Upper lobe of left lung (tissue), 6 donors: ENCODE results near the gene HOATZ. TPM values are rescaled to one million over a fixed set of nuclear protein-coding genes. Genes with fewer than 3 reads are reported as not detected.

ENCODE experiments used
- ATAC-seq, 2 donors: fragments of 200-7000 bp; cut with Tn5 transposase; one replicate each; pipeline ENCODE4 v1.9.1; 2022; ENCODE audit warnings: mild to moderate bottlenecking in 2 of 2, moderate library complexity in 2 of 2; ENCODE audit not compliant: low FRiP score in 2 of 2
- DNase-seq, 2 donors: peaks; one replicate each; pipeline ENCODE4 v3.0.0-alpha.2; 2019 to 2020
- H3K27ac ChIP-seq, 4 donors: fragments of 200-600 bp; sonication (generic); one replicate each; pipeline ENCODE4 v1.5.1; 2016 to 2019
- H3K27me3 ChIP-seq, 4 donors: fragments of 200-600 bp; sonication (generic); one replicate each; pipeline ENCODE4 v1.5.1; 2017 to 2019
- H3K36me3 ChIP-seq, 4 donors: fragments of 200-600 bp; sonication (generic); one replicate each; pipeline ENCODE4 v1.5.1; 2016 to 2019
- H3K4me1 ChIP-seq, 4 donors: fragments of 200-600 bp; sonication (generic); one replicate each; pipeline ENCODE4 v1.5.1; 2018 to 2019
- H3K4me3 ChIP-seq, 4 donors: fragments of 200-600 bp; sonication (generic); one replicate each; pipeline ENCODE4 v1.5.1; 2017 to 2019; ENCODE audit warnings: mild to moderate bottlenecking in 2 of 4, moderate library complexity in 1 of 4
- H3K9me3 ChIP-seq, 4 donors: fragments of 200-600 bp; sonication (generic); one replicate each; pipeline ENCODE4 v1.5.1; 2018 to 2019
- EP300 ChIP-seq, 4 donors: sonication (generic); formaldehyde crosslinking; IDR thresholded peaks; one replicate each; pipeline ENCODE4 v1.5.1; 2017; ENCODE audit warnings: antibody characterized with exemption in 4 of 4, control low read depth in 2 of 4
- POLR2A ChIP-seq, 4 donors: fragments of 450-650 bp; IDR thresholded peaks; one replicate each; pipeline ENCODE4 v1.5.1; 2016 to 2017; ENCODE audit warnings: antibody characterized with exemption in 4 of 4, mild to moderate bottlenecking in 2 of 4
- POLR2AphosphoS5 ChIP-seq, 2 donors: sonication (generic); formaldehyde crosslinking; IDR thresholded peaks; one replicate each; pipeline ENCODE4 v1.5.1; 2017; ENCODE audit warnings: antibody characterized with exemption in 2 of 2
- WGBS, 2 donors: methylation state at CpG; one replicate each; pipeline ENCODE4 v1.1.5; 2017 to 2018; 5-methylcytosine and 5-hydroxymethylcytosine counted together
- total RNA-seq, 6 donors: library from RNA; depleted of rRNA in 4 of 6; stranded (reverse); fragments of >200 nt in 4 of 6; gene quantifications; one replicate each; pipeline versions ENCODE4 v1.1.0 to v1.2.1, GENCODE V29; 2016 to 2021
- TF ChIP-seq, protein P1 (sequence below), 6 experiments: fragments of 450-650 bp in 4 of 6; fragments of 200-600 bp in 2 of 6; sonication (generic) in 2 of 6; IDR thresholded peaks; one replicate each; pipeline ENCODE4 v1.5.1; 2016 to 2019; ENCODE audit warnings: antibody characterized with exemption in 6 of 6
- donor health status: DM: no; HTN: no; CAD: no; lungs with moderate emphysema.
- donor health status: DM: no; HTN: yes; CAD: no; lungs with severe emphysema.

Gene HOATZ
- total RNA-seq, 6 donors from 2014 or later = 0.37 to 59.0 (median 8.1) TPM

DNA sequence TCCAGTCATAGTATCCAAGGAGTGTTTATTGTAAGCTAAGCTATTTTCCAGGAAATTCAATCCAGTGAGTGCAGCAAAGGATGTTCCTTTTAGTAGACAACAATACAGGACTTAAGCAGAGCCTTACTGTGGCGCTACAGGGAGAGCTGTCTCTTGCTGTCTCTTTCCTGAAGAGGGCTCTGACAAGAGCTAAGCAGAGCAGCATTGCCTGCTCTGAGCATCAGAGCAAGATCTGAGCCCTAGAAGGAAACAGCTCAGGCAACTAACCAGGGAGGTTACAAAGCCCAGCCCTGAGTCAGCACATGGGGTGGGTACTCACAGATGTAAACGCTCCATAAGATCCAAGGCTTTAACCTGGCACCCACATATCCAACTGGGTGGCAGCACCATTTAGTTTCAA lies 33.9 kb downstream of the HOATZ start:
- ATAC-seq (no peak), DNase-seq (no peak)
- no peak overlapping the region for H3K27ac ChIP-seq
- 84 to 100% methylated on average over 1 to 2 of the region's 2 CpGs for WGBS, 2 donors
- no peaks in the 10 kb centered on the region for H3K4me1 ChIP-seq
- no peaks in the 10 kb centered on the region for H3K9me3 ChIP-seq
- H3K36me3 ChIP-seq = peaks cover 0 to 43% (median 0%) of the 10 kb centered on the region in 4 donors
- TF ChIP-seq EP300 (IDR thresholded peaks at IDR 0.05) (no peak), POLR2AphosphoS5 (IDR thresholded peaks at IDR 0.05) (no peak), POLR2A (IDR thresholded peaks at IDR 0.05) (no peak)
- TF ChIP-seq, protein P1, sequence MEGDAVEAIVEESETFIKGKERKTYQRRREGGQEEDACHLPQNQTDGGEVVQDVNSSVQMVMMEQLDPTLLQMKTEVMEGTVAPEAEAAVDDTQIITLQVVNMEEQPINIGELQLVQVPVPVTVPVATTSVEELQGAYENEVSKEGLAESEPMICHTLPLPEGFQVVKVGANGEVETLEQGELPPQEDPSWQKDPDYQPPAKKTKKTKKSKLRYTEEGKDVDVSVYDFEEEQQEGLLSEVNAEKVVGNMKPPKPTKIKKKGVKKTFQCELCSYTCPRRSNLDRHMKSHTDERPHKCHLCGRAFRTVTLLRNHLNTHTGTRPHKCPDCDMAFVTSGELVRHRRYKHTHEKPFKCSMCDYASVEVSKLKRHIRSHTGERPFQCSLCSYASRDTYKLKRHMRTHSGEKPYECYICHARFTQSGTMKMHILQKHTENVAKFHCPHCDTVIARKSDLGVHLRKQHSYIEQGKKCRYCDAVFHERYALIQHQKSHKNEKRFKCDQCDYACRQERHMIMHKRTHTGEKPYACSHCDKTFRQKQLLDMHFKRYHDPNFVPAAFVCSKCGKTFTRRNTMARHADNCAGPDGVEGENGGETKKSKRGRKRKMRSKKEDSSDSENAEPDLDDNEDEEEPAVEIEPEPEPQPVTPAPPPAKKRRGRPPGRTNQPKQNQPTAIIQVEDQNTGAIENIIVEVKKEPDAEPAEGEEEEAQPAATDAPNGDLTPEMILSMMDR (IDR thresholded peaks at IDR 0.05) = no peak
- no peak overlapping the region for H3K4me3 ChIP-seq
- no peaks in the 10 kb centered on the region for H3K27me3 ChIP-seq

DNA sequence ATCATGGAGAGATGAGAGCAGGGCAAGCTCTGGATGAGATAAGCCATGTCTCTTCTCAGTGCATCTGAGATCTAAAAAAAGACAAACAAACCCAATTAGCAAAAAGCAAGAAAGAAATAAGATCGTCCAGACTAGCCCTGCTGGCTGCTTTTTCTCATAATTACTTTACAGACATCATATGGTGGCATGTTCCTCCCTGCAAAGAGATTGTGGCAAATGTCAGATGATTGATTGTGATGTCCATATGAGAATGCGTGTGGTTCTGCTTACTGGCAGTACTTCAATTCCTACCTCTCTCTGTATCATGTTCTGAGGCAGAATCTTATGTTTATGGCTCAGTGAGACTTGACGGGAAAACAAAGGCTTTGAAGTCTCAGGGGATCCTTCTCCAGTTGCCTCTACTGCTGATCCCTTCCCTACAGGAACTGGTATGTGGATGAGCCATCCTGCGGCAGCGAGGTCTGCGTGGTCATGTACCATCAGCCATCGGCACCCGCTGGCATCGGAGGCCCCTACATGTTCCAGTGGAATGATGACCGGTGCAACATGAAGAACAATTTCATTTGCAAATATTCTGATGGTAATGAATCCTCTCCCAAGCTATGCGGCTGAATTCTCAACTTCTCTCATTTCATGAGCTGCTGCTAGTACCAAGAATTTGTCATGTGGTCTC lies 34.8 kb downstream of the HOATZ start:
- Histone ChIP-seq H3K9me3 (no peaks in the 10 kb centered on the region), H3K4me3 (no peak overlapping the region), H3K27ac (no peak overlapping the region), H3K27me3 (no peaks in the 10 kb centered on the region), H3K36me3 (peaks cover 0 to 40% (median 0%) of the 10 kb centered on the region in 4 donors), H3K4me1 (no peaks in the 10 kb centered on the region)
- DNase-seq = peak in 1 of 2 donors; percentile 32
- 88% methylated on average over 11 of the region's 11 CpGs for WGBS, 2 donors
- ATAC-seq = no peak
- no peak for TF ChIP-seq POLR2AphosphoS5 (IDR thresholded peaks at IDR 0.05)

DNA sequence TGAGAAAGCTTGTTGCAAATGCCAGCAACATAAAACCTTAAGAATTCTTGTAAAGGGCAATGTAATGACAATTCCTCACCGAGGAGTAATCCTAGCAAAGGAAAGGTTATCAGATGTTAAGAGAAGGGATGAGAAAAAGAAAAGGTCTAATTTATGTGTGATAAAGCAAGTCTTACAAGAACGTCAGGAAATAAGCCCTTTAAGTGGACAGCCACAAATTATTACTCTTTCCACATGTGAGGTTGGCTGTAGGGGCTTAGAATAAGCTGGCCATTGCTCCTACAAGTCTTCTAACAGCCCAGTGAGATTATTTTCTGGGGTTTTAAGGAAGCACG lies 35.3 kb downstream of the HOATZ start:
- peaks cover 0 to 36% (median 0%) of the 10 kb centered on the region in 4 donors for H3K36me3 ChIP-seq
- no peak overlapping the region for H3K4me3 ChIP-seq
- 78 to 79% methylated on average over 3 of the region's 3 CpGs for WGBS, 2 donors
- TF ChIP-seq POLR2AphosphoS5 (IDR thresholded peaks at IDR 0.05) = no peak
- TF ChIP-seq, protein P1 (IDR thresholded peaks at IDR 0.05) = no peak
- DNase-seq (no peak), ATAC-seq (no peak)
- H3K27me3 ChIP-seq = no peaks in the 10 kb centered on the region
- H3K9me3 ChIP-seq = no peaks in the 10 kb centered on the region
- H3K27ac ChIP-seq = no peak overlapping the region
- H3K4me1 ChIP-seq = no peaks in the 10 kb centered on the region

DNA sequence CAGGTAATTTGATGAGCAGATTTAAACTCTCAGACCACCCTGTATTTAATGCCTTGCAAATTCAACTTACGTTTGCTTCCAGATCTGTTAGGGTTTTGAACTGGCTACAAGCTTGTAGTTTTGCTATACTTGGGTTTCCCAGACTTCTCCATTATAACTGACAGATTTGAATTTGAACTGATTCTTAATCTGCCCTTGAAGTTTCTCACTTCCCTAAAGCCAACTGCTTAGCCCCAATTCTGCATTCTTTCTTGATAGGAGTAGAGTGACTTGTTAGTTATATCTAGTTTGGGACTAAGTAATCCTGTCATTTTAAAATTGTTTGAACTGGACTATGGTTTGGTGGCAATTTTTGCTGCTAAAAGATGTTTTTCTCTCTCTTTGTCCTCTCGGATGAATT lies 35.7 kb downstream of the HOATZ start:
- WGBS, 2 donors = 88 to 93% methylated on average over 2 of the region's 2 CpGs
- ATAC-seq (no peak), DNase-seq (no peak)
- no peak overlapping the region for H3K27ac ChIP-seq
- peaks cover 0 to 33% (median 0%) of the 10 kb centered on the region in 4 donors for H3K36me3 ChIP-seq
- H3K4me3 ChIP-seq = no peak overlapping the region
- no peaks in the 10 kb centered on the region for H3K4me1 ChIP-seq
- H3K27me3 ChIP-seq = no peaks in the 10 kb centered on the region
- no peaks in the 10 kb centered on the region for H3K9me3 ChIP-seq
- no peak for TF ChIP-seq POLR2AphosphoS5 (IDR thresholded peaks at IDR 0.05)
- TF ChIP-seq EP300 (IDR thresholded peaks at IDR 0.05) = no peak
- TF ChIP-seq, protein P1 (IDR thresholded peaks at IDR 0.05) = no peak

DNA sequence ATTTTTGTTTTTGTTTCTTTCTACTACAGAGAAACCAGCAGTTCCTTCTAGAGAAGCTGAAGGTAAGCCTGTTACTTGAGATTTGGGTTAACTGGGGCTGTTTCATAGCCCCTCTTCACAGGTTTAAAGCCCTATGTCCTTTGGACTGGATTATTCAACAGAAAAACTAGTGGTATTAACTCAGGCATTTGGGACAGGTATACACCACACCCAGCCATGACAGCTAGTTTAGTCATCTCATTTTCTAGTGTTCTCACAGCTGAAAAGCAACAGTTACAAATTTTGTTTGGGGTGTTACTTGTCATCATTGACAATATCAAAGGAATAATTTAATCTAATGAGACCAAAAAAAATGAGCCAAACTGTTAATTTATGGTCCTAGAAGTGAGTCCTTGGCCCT lies 40.0 kb downstream of the HOATZ start:
- TF ChIP-seq POLR2A (IDR thresholded peaks at IDR 0.05) (no peak), EP300 (IDR thresholded peaks at IDR 0.05) (no peak), POLR2AphosphoS5 (IDR thresholded peaks at IDR 0.05) (no peak)
- TF ChIP-seq, protein P1 (IDR thresholded peaks at IDR 0.05) = no peak
- ATAC-seq (no peak), DNase-seq (no peak)
- H3K9me3 ChIP-seq = peaks cover 0 to 2% (median 0%) of the 10 kb centered on the region in 4 donors
- H3K36me3 ChIP-seq = peaks cover 0 to 27% (median 0%) of the 10 kb centered on the region in 4 donors
- no peak overlapping the region for H3K27ac ChIP-seq
- H3K27me3 ChIP-seq = no peaks in the 10 kb centered on the region
- H3K4me3 ChIP-seq = no peak overlapping the region
- no peaks in the 10 kb centered on the region for H3K4me1 ChIP-seq
